SIG-M5 (cell line): ENCODE data around the gene PTDSS2.

Experiments used
- DNase-seq: peaks from one replicate; lab custom pipeline; 2025; lab: John Stamatoyannopoulos, UW

PTDSS2 gene

GRCh38 chr11:490186-490929, 40.3 kb downstream of the PTDSS2 start:
- no peak for DNase-seq

- no peak for DNase-seq
These were observed 40.8 kb downstream of the PTDSS2 start for GRCh38 chr11:490930-491260.

GRCh38 chr11:491358-491757, 41.3 kb downstream of the PTDSS2 start:
- DNase-seq = no peak

GRCh38 chr11:492427-493226, 42.5 kb downstream of the PTDSS2 start:
- DNase-seq = no peak

- DNase-seq = no peak
These were observed 44.9 kb downstream of the PTDSS2 start for GRCh38 chr11:494761-495536.

- DNase-seq = no peak
These were observed 45.5 kb downstream of the PTDSS2 start for GRCh38 chr11:495537-495931.

GRCh38 chr11:496834-497564, 46.9 kb downstream of the PTDSS2 start:
- DNase-seq = no peak

- no peak for DNase-seq
These were observed 47.7 kb downstream of the PTDSS2 start for GRCh38 chr11:497565-498296.

GRCh38 chr11:498297-499181, 48.5 kb downstream of the PTDSS2 start:
- no peak for DNase-seq

GRCh38 chr11:499201-500076, 49.4 kb downstream of the PTDSS2 start:
- no peak for DNase-seq

GRCh38 chr11:501001-501682, 51.1 kb downstream of the PTDSS2 start:
- DNase-seq = no peak

- no peak for DNase-seq
These were observed 51.7 kb downstream of the PTDSS2 start for GRCh38 chr11:501683-502287.

GRCh38 chr11:502288-503178, 52.5 kb downstream of the PTDSS2 start:
- no peak for DNase-seq

- peak; percentile 65 for DNase-seq
These were observed 53.3 kb downstream of the PTDSS2 start for GRCh38 chr11:503179-503981.

GRCh38 chr11:504053-504993, 54.2 kb downstream of the PTDSS2 start:
- peak; percentile 52 for DNase-seq
